Hepatocyte (in vitro differentiated cells): Measurements from ENCODE around the gene VAV2.

Experiments used
- EZH2 ChIP-seq: fragments of 200-600 bp; sonication (generic); IDR thresholded peaks from 2 replicates; pipeline ENCODE4 v1.6.1; 2016; ENCODE audit warnings: antibody characterized with exemption, mild to moderate bottlenecking, borderline replicate concordance
- TF ChIP-seq, protein P1 (sequence below): fragments of 200-600 bp; sonication (generic); IDR thresholded peaks from 2 replicates; pipeline ENCODE4 v1.5.1; 2016; ENCODE audit warnings: antibody characterized with exemption, mild to moderate bottlenecking; ENCODE audit not compliant: poor library complexity

DNA sequence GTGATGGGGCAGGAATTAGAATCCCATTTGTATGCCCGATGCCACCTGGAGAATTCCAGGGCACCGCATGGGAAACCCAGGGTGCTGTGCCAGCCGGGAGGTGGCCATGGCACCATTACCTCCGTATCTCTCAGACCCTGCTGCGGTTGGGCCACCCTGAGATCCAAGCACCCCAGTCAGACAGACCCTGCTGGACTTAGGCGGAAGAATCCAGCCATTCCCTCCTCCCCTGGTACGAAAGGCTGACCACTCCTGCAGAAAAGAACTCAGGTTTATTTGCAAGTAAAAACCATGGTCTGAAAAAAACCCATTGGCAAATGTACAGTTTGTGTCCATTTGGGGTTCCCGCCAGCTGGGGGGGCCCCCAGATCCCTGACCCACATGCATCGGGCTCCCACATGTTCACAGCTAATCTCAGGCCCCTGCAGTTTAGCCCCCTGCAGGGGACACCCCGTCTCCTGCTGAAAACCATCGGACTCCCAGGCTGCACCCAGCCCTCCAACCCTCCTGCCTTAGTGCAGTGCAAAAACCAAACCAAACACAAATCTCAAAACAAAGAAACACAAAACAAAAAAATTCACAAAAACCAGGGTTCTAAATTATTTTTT, 230.4 kb downstream of the VAV2 start:
- TF ChIP-seq, protein P1, sequence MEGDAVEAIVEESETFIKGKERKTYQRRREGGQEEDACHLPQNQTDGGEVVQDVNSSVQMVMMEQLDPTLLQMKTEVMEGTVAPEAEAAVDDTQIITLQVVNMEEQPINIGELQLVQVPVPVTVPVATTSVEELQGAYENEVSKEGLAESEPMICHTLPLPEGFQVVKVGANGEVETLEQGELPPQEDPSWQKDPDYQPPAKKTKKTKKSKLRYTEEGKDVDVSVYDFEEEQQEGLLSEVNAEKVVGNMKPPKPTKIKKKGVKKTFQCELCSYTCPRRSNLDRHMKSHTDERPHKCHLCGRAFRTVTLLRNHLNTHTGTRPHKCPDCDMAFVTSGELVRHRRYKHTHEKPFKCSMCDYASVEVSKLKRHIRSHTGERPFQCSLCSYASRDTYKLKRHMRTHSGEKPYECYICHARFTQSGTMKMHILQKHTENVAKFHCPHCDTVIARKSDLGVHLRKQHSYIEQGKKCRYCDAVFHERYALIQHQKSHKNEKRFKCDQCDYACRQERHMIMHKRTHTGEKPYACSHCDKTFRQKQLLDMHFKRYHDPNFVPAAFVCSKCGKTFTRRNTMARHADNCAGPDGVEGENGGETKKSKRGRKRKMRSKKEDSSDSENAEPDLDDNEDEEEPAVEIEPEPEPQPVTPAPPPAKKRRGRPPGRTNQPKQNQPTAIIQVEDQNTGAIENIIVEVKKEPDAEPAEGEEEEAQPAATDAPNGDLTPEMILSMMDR: no peak
- TF ChIP-seq EZH2: no peak
